ENCODE results near the gene TP53BP2.

DNA sequence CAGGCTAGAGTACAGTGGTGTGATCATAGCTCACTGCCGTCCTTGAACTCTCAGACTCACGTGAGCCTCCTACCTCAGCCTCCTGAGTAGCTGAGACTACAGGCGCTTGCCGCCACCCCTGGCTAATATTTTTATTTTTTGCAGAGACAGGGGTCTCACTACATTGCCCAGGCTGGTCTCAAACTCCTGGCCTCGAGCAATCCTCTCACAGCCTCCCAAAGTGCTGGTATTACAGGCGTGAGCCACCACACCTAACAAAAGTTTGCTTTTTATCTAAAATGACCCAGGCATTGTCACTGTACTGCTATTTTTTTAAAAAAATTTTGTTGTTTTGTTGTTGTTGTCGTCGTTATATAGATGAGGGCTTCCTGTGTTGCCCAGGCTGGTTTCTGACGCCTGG is 87.0 kb downstream of the TP53BP2 start:
- TF ChIP-seq, protein P1, sequence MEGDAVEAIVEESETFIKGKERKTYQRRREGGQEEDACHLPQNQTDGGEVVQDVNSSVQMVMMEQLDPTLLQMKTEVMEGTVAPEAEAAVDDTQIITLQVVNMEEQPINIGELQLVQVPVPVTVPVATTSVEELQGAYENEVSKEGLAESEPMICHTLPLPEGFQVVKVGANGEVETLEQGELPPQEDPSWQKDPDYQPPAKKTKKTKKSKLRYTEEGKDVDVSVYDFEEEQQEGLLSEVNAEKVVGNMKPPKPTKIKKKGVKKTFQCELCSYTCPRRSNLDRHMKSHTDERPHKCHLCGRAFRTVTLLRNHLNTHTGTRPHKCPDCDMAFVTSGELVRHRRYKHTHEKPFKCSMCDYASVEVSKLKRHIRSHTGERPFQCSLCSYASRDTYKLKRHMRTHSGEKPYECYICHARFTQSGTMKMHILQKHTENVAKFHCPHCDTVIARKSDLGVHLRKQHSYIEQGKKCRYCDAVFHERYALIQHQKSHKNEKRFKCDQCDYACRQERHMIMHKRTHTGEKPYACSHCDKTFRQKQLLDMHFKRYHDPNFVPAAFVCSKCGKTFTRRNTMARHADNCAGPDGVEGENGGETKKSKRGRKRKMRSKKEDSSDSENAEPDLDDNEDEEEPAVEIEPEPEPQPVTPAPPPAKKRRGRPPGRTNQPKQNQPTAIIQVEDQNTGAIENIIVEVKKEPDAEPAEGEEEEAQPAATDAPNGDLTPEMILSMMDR (IDR thresholded peaks at IDR 0.05; ENCODE audit: low read depth, low read length, missing input control), result no peak
- no peak for TF ChIP-seq YY1 (IDR thresholded peaks at IDR 0.05)
- TF ChIP-seq REST (IDR thresholded peaks at IDR 0.05), result no peak
- TF ChIP-seq FOXA1 (IDR thresholded peaks at IDR 0.05), result no peak
- TF ChIP-seq TAF1 (conservative IDR thresholded peaks at IDR 0.05), result no peak
- no peak for TF ChIP-seq RAD21 (IDR thresholded peaks at IDR 0.05)
- no peak for TF ChIP-seq GABPA (IDR thresholded peaks at IDR 0.05 in 1 of 2, conservative IDR thresholded peaks at IDR 0.05 in 1 of 2)
- TF ChIP-seq JUND (IDR thresholded peaks at IDR 0.05), result no peak
- no peak for TF ChIP-seq EGR1 (IDR thresholded peaks at IDR 0.05; ENCODE audit: low read depth in 2 of 2)
- TF ChIP-seq, protein P2, sequence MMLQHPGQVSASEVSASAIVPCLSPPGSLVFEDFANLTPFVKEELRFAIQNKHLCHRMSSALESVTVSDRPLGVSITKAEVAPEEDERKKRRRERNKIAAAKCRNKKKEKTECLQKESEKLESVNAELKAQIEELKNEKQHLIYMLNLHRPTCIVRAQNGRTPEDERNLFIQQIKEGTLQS (IDR thresholded peaks at IDR 0.05), result no peak
- TF ChIP-seq, protein P3, sequence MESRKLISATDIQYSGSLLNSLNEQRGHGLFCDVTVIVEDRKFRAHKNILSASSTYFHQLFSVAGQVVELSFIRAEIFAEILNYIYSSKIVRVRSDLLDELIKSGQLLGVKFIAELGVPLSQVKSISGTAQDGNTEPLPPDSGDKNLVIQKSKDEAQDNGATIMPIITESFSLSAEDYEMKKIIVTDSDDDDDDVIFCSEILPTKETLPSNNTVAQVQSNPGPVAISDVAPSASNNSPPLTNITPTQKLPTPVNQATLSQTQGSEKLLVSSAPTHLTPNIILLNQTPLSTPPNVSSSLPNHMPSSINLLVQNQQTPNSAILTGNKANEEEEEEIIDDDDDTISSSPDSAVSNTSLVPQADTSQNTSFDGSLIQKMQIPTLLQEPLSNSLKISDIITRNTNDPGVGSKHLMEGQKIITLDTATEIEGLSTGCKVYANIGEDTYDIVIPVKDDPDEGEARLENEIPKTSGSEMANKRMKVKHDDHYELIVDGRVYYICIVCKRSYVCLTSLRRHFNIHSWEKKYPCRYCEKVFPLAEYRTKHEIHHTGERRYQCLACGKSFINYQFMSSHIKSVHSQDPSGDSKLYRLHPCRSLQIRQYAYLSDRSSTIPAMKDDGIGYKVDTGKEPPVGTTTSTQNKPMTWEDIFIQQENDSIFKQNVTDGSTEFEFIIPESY (IDR thresholded peaks at IDR 0.05), result no peak

Measured in liver (tissue), 3 donors.